Measurements from ENCODE around the gene CDH13. TPM values are rescaled to one million over a fixed set of nuclear protein-coding genes. Genes with fewer than 3 reads are reported as not detected.

CDH13 gene
- total RNA-seq, 1 donor from 2014 or later: 45.1 TPM

DNA sequence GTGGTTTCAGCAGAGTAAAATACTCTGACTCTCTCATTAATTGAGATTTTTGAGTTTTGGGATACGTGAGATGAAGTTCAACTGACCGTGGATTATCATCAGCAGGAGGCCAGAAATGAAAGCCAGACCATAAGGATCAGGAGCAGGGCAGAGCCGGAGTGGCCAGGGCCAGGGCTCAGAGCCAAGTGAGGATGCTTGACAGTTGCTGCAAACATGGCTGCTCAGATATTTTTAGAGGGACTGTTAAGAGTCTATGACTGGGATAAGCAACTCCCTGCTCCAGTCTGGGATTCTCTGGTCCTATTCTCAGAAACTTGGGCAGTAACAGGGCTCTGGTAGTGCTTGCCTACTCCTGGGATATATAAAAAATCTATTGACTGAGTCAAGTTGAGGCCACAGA is 17.6 kb upstream of the CDH13 start:
- Mint-ChIP-seq H3K36me3 (ENCODE audit: low read depth) (no peaks in the 10 kb centered on the region), H3K27me3 (ENCODE audit: low read depth) (peaks cover 30% of the 10 kb centered on the region), H3K27ac (ENCODE audit: unreplicated experiment) (no peak overlapping the region), H3K4me1 (ENCODE audit: low read depth) (peaks cover 9% of the 10 kb centered on the region), H3K9me3 (ENCODE audit: low read depth) (no peaks in the 10 kb centered on the region), H3K4me3 (ENCODE audit: unreplicated experiment) (no peak overlapping the region)
- TF ChIP-seq, protein P1, sequence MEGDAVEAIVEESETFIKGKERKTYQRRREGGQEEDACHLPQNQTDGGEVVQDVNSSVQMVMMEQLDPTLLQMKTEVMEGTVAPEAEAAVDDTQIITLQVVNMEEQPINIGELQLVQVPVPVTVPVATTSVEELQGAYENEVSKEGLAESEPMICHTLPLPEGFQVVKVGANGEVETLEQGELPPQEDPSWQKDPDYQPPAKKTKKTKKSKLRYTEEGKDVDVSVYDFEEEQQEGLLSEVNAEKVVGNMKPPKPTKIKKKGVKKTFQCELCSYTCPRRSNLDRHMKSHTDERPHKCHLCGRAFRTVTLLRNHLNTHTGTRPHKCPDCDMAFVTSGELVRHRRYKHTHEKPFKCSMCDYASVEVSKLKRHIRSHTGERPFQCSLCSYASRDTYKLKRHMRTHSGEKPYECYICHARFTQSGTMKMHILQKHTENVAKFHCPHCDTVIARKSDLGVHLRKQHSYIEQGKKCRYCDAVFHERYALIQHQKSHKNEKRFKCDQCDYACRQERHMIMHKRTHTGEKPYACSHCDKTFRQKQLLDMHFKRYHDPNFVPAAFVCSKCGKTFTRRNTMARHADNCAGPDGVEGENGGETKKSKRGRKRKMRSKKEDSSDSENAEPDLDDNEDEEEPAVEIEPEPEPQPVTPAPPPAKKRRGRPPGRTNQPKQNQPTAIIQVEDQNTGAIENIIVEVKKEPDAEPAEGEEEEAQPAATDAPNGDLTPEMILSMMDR (IDR thresholded peaks at IDR 0.05): no peak
- no peak for DNase-seq (ENCODE audit: low spot score)

DNA sequence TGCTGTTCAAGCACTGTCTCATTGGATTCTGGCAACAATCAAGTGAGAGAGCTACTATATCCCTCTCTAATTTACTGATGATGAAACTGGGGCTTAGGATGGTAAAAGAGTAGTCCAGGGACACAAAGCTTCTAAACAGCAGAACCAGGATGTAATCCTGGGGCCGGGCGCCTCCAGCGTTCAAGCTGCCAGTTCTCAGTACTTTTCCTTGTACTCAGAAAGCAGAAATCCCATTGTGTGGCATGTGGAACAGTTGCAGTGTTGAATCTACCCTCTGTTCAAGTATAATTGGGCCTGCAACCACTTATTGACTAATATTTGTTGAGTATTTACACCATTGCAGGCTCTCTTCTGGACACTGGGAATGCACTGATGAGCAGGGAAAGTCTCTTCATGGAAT is 14.5 kb upstream of the CDH13 start:
- no peaks in the 10 kb centered on the region for H3K4me1 Mint-ChIP-seq (ENCODE audit: low read depth)

GRCh38 chr16:82616356-82616755 is 10.4 kb upstream of the CDH13 start:
- H3K36me3 Mint-ChIP-seq (ENCODE audit: low read depth): peaks cover 2% of the 10 kb centered on the region
- H3K4me1 Mint-ChIP-seq (ENCODE audit: low read depth): no peaks in the 10 kb centered on the region
- no peak overlapping the region for H3K4me3 Mint-ChIP-seq (ENCODE audit: unreplicated experiment)
- no peak overlapping the region for H3K27ac Mint-ChIP-seq (ENCODE audit: unreplicated experiment)
- no peak for DNase-seq (ENCODE audit: low spot score)
- H3K9me3 Mint-ChIP-seq (ENCODE audit: low read depth): no peaks in the 10 kb centered on the region
- H3K27me3 Mint-ChIP-seq (ENCODE audit: low read depth): peaks cover 43% of the 10 kb centered on the region
- TF ChIP-seq, protein P1 (IDR thresholded peaks at IDR 0.05): no peak

More for the DNA sequence above, 14.5 kb upstream of the CDH13 start:
- Mint-ChIP-seq H3K27ac (ENCODE audit: unreplicated experiment) (no peak overlapping the region), H3K4me3 (ENCODE audit: unreplicated experiment) (no peak overlapping the region), H3K36me3 (ENCODE audit: low read depth) (no peaks in the 10 kb centered on the region), H3K9me3 (ENCODE audit: low read depth) (no peaks in the 10 kb centered on the region), H3K27me3 (ENCODE audit: low read depth) (peaks cover 27% of the 10 kb centered on the region)
- DNase-seq (ENCODE audit: low spot score): no peak
- TF ChIP-seq, protein P1 (IDR thresholded peaks at IDR 0.05): no peak

DNA sequence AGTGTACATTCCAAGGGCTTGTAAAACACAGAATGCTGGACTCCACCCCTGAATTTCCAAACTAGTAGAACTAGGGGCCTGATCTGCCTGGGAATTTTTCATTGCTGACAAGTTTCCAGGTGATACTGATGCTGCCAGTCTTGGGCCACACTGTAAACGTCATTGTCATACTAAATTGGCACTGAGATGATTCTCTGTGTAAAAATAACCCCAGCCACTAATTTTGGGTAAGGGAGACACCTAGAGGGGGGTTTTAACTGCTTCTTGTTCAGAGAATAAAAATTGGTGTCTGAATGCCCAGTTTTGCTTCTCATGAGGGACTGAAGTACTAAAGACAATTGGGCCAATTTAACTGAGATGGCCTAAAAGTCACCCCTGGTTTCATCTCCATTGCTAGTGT is 5.0 kb upstream of the CDH13 start:
- TF ChIP-seq, protein P1 (IDR thresholded peaks at IDR 0.05): peak; percentile 56
- Mint-ChIP-seq H3K27ac (ENCODE audit: unreplicated experiment) (no peak overlapping the region), H3K4me1 (ENCODE audit: low read depth) (peaks cover 5% of the 10 kb centered on the region), H3K27me3 (ENCODE audit: low read depth) (peaks cover 27% of the 10 kb centered on the region), H3K9me3 (ENCODE audit: low read depth) (no peaks in the 10 kb centered on the region), H3K36me3 (ENCODE audit: low read depth) (peaks cover 2% of the 10 kb centered on the region), H3K4me3 (ENCODE audit: unreplicated experiment) (no peak overlapping the region)
- DNase-seq (ENCODE audit: low spot score): no peak

DNA sequence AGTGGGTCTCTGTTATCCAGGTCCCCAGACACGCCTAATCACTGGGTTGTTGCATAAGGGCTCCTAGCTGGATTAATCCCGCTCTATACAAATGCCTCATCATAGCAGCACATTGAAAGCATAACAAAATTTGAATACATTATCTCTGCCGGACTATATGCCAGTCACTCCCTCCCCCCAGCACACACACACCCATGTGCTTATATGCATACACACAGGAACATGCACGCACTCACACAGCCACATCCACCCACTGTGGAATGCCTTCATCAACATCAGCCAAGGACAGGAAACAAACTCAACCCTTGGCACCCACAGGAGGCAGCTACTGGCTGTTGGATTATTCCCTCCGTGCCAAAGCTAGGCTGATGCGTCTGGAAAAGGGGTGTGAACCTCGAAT is 3.5 kb upstream of the CDH13 start:
- H3K4me1 Mint-ChIP-seq (ENCODE audit: low read depth): peaks cover 12% of the 10 kb centered on the region
- TF ChIP-seq, protein P1 (IDR thresholded peaks at IDR 0.05): no peak
- no peak for DNase-seq (ENCODE audit: low spot score)

More for the DNA sequence above, 3.5 kb upstream of the CDH13 start:
- no peak overlapping the region for H3K4me3 Mint-ChIP-seq (ENCODE audit: unreplicated experiment)
- no peaks in the 10 kb centered on the region for H3K9me3 Mint-ChIP-seq (ENCODE audit: low read depth)
- no peak overlapping the region for H3K27ac Mint-ChIP-seq (ENCODE audit: unreplicated experiment)
- H3K27me3 Mint-ChIP-seq (ENCODE audit: low read depth): peaks cover 20% of the 10 kb centered on the region
- H3K36me3 Mint-ChIP-seq (ENCODE audit: low read depth): peaks cover 2% of the 10 kb centered on the region
